IPS-15b (cell line): ENCODE data around the gene RNF222.
"Not testable (repeated sequence)": the region's sequence is repeated elsewhere in the genome, so short reads cannot be mapped to it uniquely, and the experiment has no call there.

Source experiments
- H3K27me3 ChIP-seq: one replicate; pipeline ENCODE4 v1.6.1; 2013; ENCODE audit warnings: low read length; ENCODE audit not compliant: control insufficient read depth, insufficient read depth
- H3K36me3 ChIP-seq: one replicate; pipeline ENCODE4 v1.6.1; 2013; ENCODE audit warnings: low read length; ENCODE audit not compliant: control insufficient read depth, insufficient read depth
- H3K4me1 ChIP-seq: one replicate; pipeline ENCODE4 v1.6.1; 2013; ENCODE audit warnings: mild to moderate bottlenecking, low read length; ENCODE audit not compliant: control insufficient read depth, insufficient read depth
- H3K4me3 ChIP-seq: one replicate; pipeline ENCODE4 v1.5.1; 2013; ENCODE audit warnings: low read depth, low read length
- H3K9ac ChIP-seq: one replicate; pipeline ENCODE4 v1.6.1; 2013; ENCODE audit warnings: low read depth, mild to moderate bottlenecking, low read length
- H3K9me3 ChIP-seq: one replicate; pipeline ENCODE4 v1.6.1; 2013; ENCODE audit warnings: mild to moderate bottlenecking, low read length; ENCODE audit not compliant: control insufficient read depth, insufficient read depth

Gene RNF222

DNA sequence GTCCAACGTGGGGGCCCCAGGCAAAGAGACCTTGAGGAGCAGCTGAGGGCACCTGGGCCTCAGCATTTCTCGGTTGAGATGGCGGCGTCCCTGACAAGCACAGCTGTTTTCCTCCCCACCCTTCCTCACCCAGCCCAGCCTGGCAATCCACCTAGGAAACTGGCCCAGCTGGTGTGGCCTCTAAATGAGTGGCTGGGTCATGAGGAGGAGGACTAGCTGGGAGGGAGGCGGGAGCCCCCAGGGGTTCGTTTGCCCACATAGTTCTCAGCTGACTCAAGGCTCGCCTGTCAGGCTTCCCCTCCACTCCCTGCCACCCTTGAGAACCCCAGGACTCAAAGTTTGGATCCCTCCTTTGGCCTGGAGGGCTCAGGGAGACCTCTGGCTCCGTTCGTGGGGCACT, 5.9 kb downstream of the RNF222 start:
- no peak overlapping the region for H3K4me3 ChIP-seq
- peak overlapping the region; percentile 54 for H3K9ac ChIP-seq
- no peaks in the 10 kb centered on the region for H3K9me3 ChIP-seq
- H3K4me1 ChIP-seq, result peaks cover 6% of the 10 kb centered on the region
- H3K27me3 ChIP-seq, result peaks cover 4% of the 10 kb centered on the region
- no peaks in the 10 kb centered on the region for H3K36me3 ChIP-seq

DNA sequence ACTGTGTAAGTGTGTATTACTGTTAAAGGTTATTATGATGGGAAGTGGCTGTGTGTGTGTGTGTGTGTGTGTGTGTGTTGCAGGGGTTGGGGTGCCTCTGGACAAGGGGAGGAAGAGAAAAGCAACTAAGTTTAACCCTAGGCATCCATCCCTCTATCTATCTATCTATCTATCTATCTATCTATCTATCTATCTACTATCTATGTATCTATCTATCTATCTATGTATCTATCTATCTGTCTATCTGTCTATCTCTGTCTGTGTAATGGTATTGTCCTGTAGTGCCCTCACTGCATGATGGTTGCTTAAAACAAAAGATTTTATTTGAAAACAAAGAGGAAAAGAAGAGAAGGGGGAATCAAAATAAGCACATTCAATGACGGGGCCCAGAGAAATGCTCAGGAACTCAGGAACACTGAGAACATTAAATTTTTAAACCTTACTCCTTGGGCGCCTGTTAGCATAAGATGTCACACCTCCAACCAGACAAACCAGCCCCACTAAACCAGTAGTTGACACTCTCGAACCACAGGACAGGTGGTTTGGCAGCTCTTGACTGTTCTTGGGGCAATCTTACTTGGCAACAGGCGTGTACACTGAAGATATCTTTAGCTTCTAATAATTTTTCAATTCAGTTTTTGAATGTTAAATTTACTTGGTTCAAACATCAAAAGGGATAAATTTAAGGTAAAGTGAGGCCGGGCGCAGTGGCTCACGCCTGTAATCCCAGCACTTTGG, 9.5 kb downstream of the RNF222 start:
- no peaks in the 10 kb centered on the region for H3K36me3 ChIP-seq

GRCh38 chr17:8386841-8387240, 10.8 kb downstream of the RNF222 start:
- H3K36me3 ChIP-seq, result no peaks in the 10 kb centered on the region
- no peaks in the 10 kb centered on the region for H3K27me3 ChIP-seq
- H3K4me3 ChIP-seq, result no peak overlapping the region
- no peak overlapping the region for H3K9ac ChIP-seq
- H3K9me3 ChIP-seq, result no peaks in the 10 kb centered on the region
- peaks cover 8% of the 10 kb centered on the region for H3K4me1 ChIP-seq

More for the DNA sequence above, 9.5 kb downstream of the RNF222 start:
- Histone ChIP-seq H3K9ac (no peak overlapping the region), H3K27me3 (no peaks in the 10 kb centered on the region), H3K9me3 (no peaks in the 10 kb centered on the region), H3K4me1 (peaks cover 10% of the 10 kb centered on the region), H3K4me3 (no peak overlapping the region)

DNA sequence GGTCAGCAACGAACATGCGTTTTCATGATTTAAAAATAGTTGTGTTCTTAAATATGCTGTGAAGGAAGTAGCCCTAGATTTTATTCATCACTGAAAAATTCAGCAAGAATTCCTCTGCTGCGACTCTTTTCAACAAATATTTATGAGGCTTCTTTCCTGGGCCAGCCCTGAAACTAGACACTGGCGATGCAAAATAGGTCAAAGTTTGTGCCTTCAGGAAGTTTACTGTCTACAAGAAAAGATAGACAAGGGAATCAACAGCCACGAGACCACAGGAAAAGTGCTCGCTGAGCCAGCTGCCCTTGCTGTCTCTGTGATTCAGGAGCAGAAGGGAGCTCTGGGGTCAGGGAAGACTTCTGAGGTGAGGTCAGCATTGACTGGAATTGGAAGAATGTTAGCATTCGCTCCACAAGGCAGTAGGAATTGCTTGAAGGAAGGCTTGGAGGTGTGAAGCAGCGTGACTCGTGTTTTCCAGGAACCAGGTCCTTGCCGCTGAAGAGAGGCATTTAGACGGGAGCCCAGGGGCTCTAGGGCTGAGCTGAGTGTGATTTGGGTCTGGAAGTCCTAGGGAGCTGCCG, 12.7 kb downstream of the RNF222 start:
- peaks cover 16% of the 10 kb centered on the region for H3K4me1 ChIP-seq
- H3K27me3 ChIP-seq, result no peaks in the 10 kb centered on the region
- peaks cover 16% of the 10 kb centered on the region for H3K36me3 ChIP-seq
- no peaks in the 10 kb centered on the region for H3K9me3 ChIP-seq
- H3K9ac ChIP-seq, result no peak overlapping the region
- H3K4me3 ChIP-seq, result peak overlapping the region; percentile 93

DNA sequence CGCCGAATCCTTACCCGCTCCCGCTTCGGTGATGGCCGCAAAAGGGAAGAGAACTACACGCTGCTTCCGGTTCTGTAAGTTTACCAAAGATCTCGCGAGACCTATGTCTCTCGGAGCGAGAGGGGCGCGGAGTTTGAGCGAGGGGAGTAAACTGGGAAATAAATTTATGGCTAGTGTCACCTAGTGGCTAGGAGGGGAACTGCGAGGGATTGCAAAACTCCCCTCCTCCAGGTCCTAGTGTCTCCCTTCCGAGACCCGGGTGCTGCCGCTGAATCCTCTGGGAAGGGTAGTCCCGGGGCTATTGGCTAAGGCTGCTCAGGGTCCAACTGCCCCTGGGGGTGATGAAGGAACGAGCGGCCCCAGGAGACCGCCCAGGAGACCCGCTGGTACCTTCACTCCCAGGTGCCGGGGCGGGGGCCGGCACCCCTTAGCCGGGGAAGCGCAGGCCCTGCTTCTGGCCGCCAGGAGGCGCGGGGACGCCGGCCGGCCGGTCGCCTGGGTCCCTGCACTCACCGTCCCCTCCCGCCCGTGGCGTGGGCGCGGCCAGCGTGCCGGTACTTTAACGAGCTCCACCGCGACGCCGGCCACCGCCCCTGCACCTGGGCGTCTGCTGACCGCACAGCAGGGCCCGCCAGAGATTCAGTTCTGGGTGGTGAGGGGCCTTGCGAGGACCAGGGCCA, 14.3 kb downstream of the RNF222 start, which contains the start of gene RPL26:
Gene RPL26, minus strand, starts transcription at position 51 of the 680 bp plus-strand sequence. CDS start 883 bp downstream, outside the sequence.
- H3K4me3 ChIP-seq, result peak within 1 kb of the TSS; percentile 93
- H3K36me3 ChIP-seq, result peaks cover 31% of the 10 kb centered on the region
- peaks cover 17% of the 10 kb centered on the region for H3K4me1 ChIP-seq
- no peaks in the 10 kb centered on the region for H3K27me3 ChIP-seq
- H3K9me3 ChIP-seq, result no peaks in the 10 kb centered on the region
- H3K9ac ChIP-seq, result peak within 1 kb of the TSS; percentile 96

DNA sequence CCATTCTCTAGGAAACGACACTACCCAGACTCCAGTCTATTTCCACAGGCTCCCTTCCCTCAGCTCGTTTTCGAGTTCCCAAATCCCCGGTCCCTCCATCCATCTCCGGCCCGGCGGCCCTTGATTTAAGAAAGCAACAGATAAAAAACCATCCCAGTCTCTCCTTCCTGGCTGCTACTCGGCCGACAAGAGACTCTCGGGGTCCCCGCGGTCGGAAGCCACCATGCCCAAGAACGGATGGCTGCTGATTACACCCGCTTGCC, 14.8 kb downstream of the RNF222 start:
- H3K9me3 ChIP-seq, result no peaks in the 10 kb centered on the region
- H3K4me1 ChIP-seq, result peaks cover 17% of the 10 kb centered on the region
- peak overlapping the region; percentile 96 for H3K9ac ChIP-seq
- H3K4me3 ChIP-seq, result peak overlapping the region; percentile 93
- no peaks in the 10 kb centered on the region for H3K27me3 ChIP-seq
- H3K36me3 ChIP-seq, result peaks cover 35% of the 10 kb centered on the region

DNA sequence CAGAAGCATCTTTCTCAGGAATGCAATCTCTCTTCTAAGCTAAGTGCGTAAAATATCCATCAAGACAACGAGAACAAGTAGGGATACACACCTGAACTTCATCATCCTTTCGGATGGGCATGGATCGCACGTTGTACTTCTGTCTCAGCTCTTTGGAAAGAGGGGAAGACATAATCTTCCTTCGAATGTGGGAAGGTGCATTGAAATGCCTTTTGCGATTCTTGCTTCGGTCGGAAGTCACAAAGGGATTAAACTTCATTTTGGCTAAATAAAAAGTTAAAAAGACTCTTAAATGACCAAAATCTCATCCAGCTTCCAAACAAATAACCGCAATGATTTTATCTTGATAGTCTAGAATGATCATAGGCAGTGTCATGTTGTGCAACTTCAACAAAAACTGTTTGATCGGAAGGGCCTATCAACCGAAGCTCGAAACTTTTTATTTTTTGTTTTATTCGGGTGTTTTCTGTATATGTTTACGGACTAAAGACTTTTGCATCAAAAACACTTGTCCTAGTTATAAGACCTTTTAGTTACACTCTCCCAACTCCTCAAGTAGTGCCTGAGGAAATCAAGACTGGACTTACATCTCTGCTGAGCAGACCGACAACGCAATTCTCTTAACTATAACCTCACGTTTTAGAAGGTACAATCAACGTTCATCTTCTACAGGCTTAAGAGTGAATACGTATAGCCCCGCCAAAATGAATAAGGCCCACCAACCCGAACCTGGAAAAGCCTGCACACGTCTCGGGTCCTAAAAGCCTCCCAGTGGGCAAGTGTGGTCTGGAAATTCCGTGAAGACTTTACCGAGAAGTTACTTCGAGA, 15.4 kb downstream of the RNF222 start:
- H3K27me3 ChIP-seq, result no peaks in the 10 kb centered on the region
- H3K36me3 ChIP-seq, result peaks cover 39% of the 10 kb centered on the region
- peak overlapping the region; percentile 93 for H3K4me3 ChIP-seq

GRCh38 chr17:8380049-8380448, 17.6 kb downstream of the RNF222 start:
- Histone ChIP-seq H3K9ac (peak overlapping the region; percentile 28), H3K9me3 (no peaks in the 10 kb centered on the region), H3K27me3 (no peaks in the 10 kb centered on the region), H3K4me1 (peaks cover 12% of the 10 kb centered on the region), H3K36me3 (peaks cover 39% of the 10 kb centered on the region), H3K4me3 (peak overlapping the region; percentile 50)

More for the DNA sequence above, 15.4 kb downstream of the RNF222 start:
- Histone ChIP-seq H3K4me1 (peaks cover 17% of the 10 kb centered on the region), H3K9me3 (no peaks in the 10 kb centered on the region), H3K9ac (peak overlapping the region; percentile 96)

GRCh38 chr17:8378117-8378516, 19.5 kb downstream of the RNF222 start:
- H3K27me3 ChIP-seq, H3K4me3 ChIP-seq, H3K9me3 ChIP-seq, H3K9ac ChIP-seq: not testable (repeated sequence)
- Histone ChIP-seq H3K36me3 (peaks cover 39% of the 10 kb centered on the region), H3K4me1 (peaks cover 12% of the 10 kb centered on the region)

GRCh38 chr17:8377422-8377821, 20.2 kb downstream of the RNF222 start:
- Histone ChIP-seq H3K9ac (no peak overlapping the region), H3K4me1 (peaks cover 12% of the 10 kb centered on the region), H3K4me3 (no peak overlapping the region), H3K9me3 (no peaks in the 10 kb centered on the region), H3K36me3 (peaks cover 39% of the 10 kb centered on the region), H3K27me3 (no peaks in the 10 kb centered on the region)

- Histone ChIP-seq H3K36me3 (peaks cover 38% of the 10 kb centered on the region), H3K27me3 (no peaks in the 10 kb centered on the region), H3K9me3 (no peaks in the 10 kb centered on the region), H3K9ac (peak within 1 kb of the TSS; percentile 82), H3K4me1 (peaks cover 12% of the 10 kb centered on the region), H3K4me3 (peak within 1 kb of the TSS; percentile 84)
These were observed 21.2 kb downstream of the RNF222 start, which contains the start of gene KRABD2 for GRCh38 chr17:8376271-8377067. Gene KRABD2 (minus strand): TSS chr17:8376704.
